Measurements from ENCODE around the gene ALDH2. TPM values are rescaled to one million over a fixed set of nuclear protein-coding genes. Genes with fewer than 3 reads are reported as not detected.
"Not testable (repeated sequence)": the region's sequence is repeated elsewhere in the genome, so short reads cannot be mapped to it uniquely, and the experiment has no call there.

Gene ALDH2
- total and polyA plus RNA-seq, 7 donors: 66.6 to 212 (median 135) TPM

GRCh38 chr12:111730420-111730819, 36.3 kb upstream of the ALDH2 start:
- Histone ChIP-seq H3K4me3 (no peak overlapping the region), H3K9me3 (no peaks in the 10 kb centered on the region), H3K27ac (no peak overlapping the region), H3K27me3 (ENCODE audit: insufficient read depth in 3 of 3, low read length in 2 of 3) (no peaks in the 10 kb centered on the region), H3K4me1 (no peaks in the 10 kb centered on the region), H3K36me3 (ENCODE audit: insufficient read depth in 1 of 2, low read depth in 1 of 2) (peaks cover 4 to 88% of the 10 kb centered on the region in 2 donors)
- intact Hi-C loops (cut with DNase I): no loop called here
- TF ChIP-seq CTCF (IDR thresholded peaks at IDR 0.05): no peak
- WGBS, 3 donors: 92 to 93% (median 93%) methylated on average over 9 of the region's 9 CpGs
- no peak for ATAC-seq
- DNase-seq: no peak

- intact Hi-C loops (cut with DNase I): no loop called here
- peaks cover 4 to 90% of the 10 kb centered on the region in 2 donors for H3K36me3 ChIP-seq (ENCODE audit: insufficient read depth in 1 of 2, low read depth in 1 of 2)
- no peaks in the 10 kb centered on the region for H3K4me1 ChIP-seq
- no peak for TF ChIP-seq CTCF (IDR thresholded peaks at IDR 0.05)
- WGBS, 3 donors: 82 to 97% (median 94%) methylated on average over 4 of the region's 4 CpGs
- no peaks in the 10 kb centered on the region for H3K27me3 ChIP-seq (ENCODE audit: insufficient read depth in 3 of 3, low read length in 2 of 3)
- DNase-seq (no peak), ATAC-seq (no peak)
- H3K27ac ChIP-seq: no peak overlapping the region
- H3K4me3 ChIP-seq: no peak overlapping the region
- H3K9me3 ChIP-seq: no peaks in the 10 kb centered on the region
These were observed 33.9 kb upstream of the ALDH2 start for GRCh38 chr12:111732786-111733185.

GRCh38 chr12:111733340-111733915, 33.3 kb upstream of the ALDH2 start:
- no peak for DNase-seq
- H3K27me3 ChIP-seq (ENCODE audit: insufficient read depth in 3 of 3, low read length in 2 of 3): no peaks in the 10 kb centered on the region
- H3K4me1 ChIP-seq: no peaks in the 10 kb centered on the region
- H3K27ac ChIP-seq: no peak overlapping the region
- no peak for TF ChIP-seq CTCF (IDR thresholded peaks at IDR 0.05)
- ATAC-seq: no peak
- no peak overlapping the region for H3K4me3 ChIP-seq
- intact Hi-C loops (cut with DNase I): no loop called here
- WGBS, 3 donors: 85 to 89% (median 86%) methylated on average over 8 of the region's 8 CpGs
- peaks cover 4 to 89% of the 10 kb centered on the region in 2 donors for H3K36me3 ChIP-seq (ENCODE audit: insufficient read depth in 1 of 2, low read depth in 1 of 2)
- H3K9me3 ChIP-seq: no peaks in the 10 kb centered on the region

GRCh38 chr12:111739524-111739923, 27.2 kb upstream of the ALDH2 start:
- H3K27me3 ChIP-seq (ENCODE audit: insufficient read depth in 3 of 3, low read length in 2 of 3); H3K4me3 ChIP-seq; ATAC-seq; intact Hi-C loops (cut with DNase I); H3K4me1 ChIP-seq; H3K9me3 ChIP-seq; DNase-seq; H3K27ac ChIP-seq: not testable (repeated sequence)
- 96 to 98% (median 97%) methylated on average over 9 of the region's 9 CpGs for WGBS, 3 donors
- peaks cover 0 to 69% of the 10 kb centered on the region in 2 donors for H3K36me3 ChIP-seq (ENCODE audit: insufficient read depth in 1 of 2, low read depth in 1 of 2)

GRCh38 chr12:111741235-111741812, 25.4 kb upstream of the ALDH2 start:
- Histone ChIP-seq H3K27ac (no peak overlapping the region), H3K4me3 (no peak overlapping the region), H3K36me3 (ENCODE audit: insufficient read depth in 1 of 2, low read depth in 1 of 2) (peaks cover 0 to 68% of the 10 kb centered on the region in 2 donors), H3K9me3 (no peaks in the 10 kb centered on the region), H3K4me1 (no peaks in the 10 kb centered on the region), H3K27me3 (ENCODE audit: insufficient read depth in 3 of 3, low read length in 2 of 3) (no peaks in the 10 kb centered on the region)
- no peak for ATAC-seq
- no peak for TF ChIP-seq CTCF (IDR thresholded peaks at IDR 0.05)
- 46 to 58% (median 55%) methylated on average over 4 of the region's 4 CpGs for WGBS, 3 donors
- intact Hi-C loops (cut with DNase I): no loop called here
- no peak for DNase-seq
